EL (cell line): ENCODE results near the gene LHX4.
A peak's percentile ranks its signal among the peaks of the same experiment; 100 is the strongest.

Experiments used
- DNase-seq: peaks from one replicate; pipeline ENCODE4 v3.0.0-alpha.2; 2016

Gene LHX4

GRCh38 chr1:180312926-180313325 is 82.9 kb downstream of the LHX4 start:
- DNase-seq, result peak; percentile 19

DNA sequence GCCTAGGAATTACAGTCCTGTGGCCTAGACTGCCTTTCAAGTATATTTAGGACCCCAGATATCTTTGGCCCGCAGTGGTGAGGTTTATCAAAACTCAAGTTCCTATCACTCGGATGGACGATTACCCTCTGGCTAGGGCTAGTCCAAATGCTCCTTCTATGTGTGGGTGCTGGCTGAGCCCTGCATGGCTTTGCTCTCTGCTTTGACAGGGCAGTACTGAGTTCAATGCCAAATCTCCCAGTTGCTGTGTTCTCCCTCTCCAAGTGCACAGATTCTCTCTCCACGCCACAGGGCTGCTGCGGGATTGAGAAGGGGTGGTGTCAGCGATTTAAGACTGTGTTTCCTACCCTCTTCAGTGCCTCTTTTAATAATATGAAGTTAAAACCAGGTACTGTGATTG is 97.0 kb downstream of the LHX4 start:
- no peak for DNase-seq
